GM12874 (cell line): ENCODE data around the gene CDT1.

Experiments used
- CTCF ChIP-seq: IDR thresholded peaks from 2 replicates; pipeline ENCODE4 v1.5.1; 2011; ENCODE audit warnings: low read depth, mild to moderate bottlenecking, control low read depth, low read length, moderate library complexity; ENCODE audit not compliant: insufficient read depth

CDT1 gene

GRCh38 chr16:88803264-88803987 is at the start of gene CDT1:
Gene CDT1 (plus strand): TSS chr16:88803789. CDS start chr16:88803832, 43 bp downstream.
- TF ChIP-seq CTCF = no peak

GRCh38 chr16:88754109-88754911 is 49.3 kb upstream of the CDT1 start:
- TF ChIP-seq CTCF = no peak

- no peak for TF ChIP-seq CTCF
These were observed 48.5 kb upstream of the CDT1 start for GRCh38 chr16:88754912-88755744.

GRCh38 chr16:88755745-88756443 is 47.7 kb upstream of the CDT1 start:
- TF ChIP-seq CTCF = no peak

- TF ChIP-seq CTCF = no peak
These were observed 45.2 kb upstream of the CDT1 start for GRCh38 chr16:88758227-88758943.

- no peak for TF ChIP-seq CTCF
These were observed 44.7 kb upstream of the CDT1 start for GRCh38 chr16:88758944-88759244.
